IPS DF 6.9 (cell line): ENCODE data around the gene AGR2.

Source experiments
- DNase-seq: peaks from one replicate; pipeline ENCODE4 v3.0.0-alpha.2; 2013; ENCODE audit warnings: low read depth, low spot score
- H3K27ac ChIP-seq: one replicate; pipeline ENCODE4 v1.5.1; 2013; ENCODE audit warnings: low read length, control low read depth
- H3K27me3 ChIP-seq: 2 replicates; pipeline ENCODE4 v1.6.1; 2013; ENCODE audit warnings: mild to moderate bottlenecking, low read length; ENCODE audit not compliant: control insufficient read depth, insufficient read depth
- H3K36me3 ChIP-seq: 2 replicates; pipeline ENCODE4 v1.6.1; 2013; ENCODE audit warnings: low read length; ENCODE audit not compliant: control insufficient read depth, insufficient read depth
- H3K4me1 ChIP-seq: 2 replicates; pipeline ENCODE4 v1.6.1; 2013; ENCODE audit warnings: low read length; ENCODE audit not compliant: control insufficient read depth, insufficient read depth
- H3K4me3 ChIP-seq: 2 replicates; pipeline ENCODE4 v1.5.1; 2013; ENCODE audit warnings: mild to moderate bottlenecking, low read length
- H3K9me3 ChIP-seq: 2 replicates; pipeline ENCODE4 v1.6.1; 2013; ENCODE audit warnings: low read length, inconsistent platforms; ENCODE audit not compliant: control insufficient read depth, insufficient read depth
- WGBS: extraction: QIAGEN DNeasy Blood & Tissue Kit; methylation state at CpG from one replicate; pipeline ENCODE4 v1.1.7; 2013; ENCODE audit warnings: mixed read lengths, missing lambda C conversion rate; ENCODE audit not compliant: insufficient read length, insufficient coverage; 5-methylcytosine and 5-hydroxymethylcytosine counted together

The AGR2 gene

GRCh38 chr7:16794986-16795385, 9.8 kb downstream of the AGR2 start:
- no peaks in the 10 kb centered on the region for H3K9me3 ChIP-seq
- no peaks in the 10 kb centered on the region for H3K36me3 ChIP-seq
- DNase-seq: no peak
- no peak overlapping the region for H3K27ac ChIP-seq
- H3K4me1 ChIP-seq: no peaks in the 10 kb centered on the region
- H3K4me3 ChIP-seq: no peak overlapping the region
- H3K27me3 ChIP-seq: no peaks in the 10 kb centered on the region
- no CpG with 5 or more reads among the region's 3 CpGs for WGBS

- Histone ChIP-seq H3K9me3 (no peaks in the 10 kb centered on the region), H3K4me1 (no peaks in the 10 kb centered on the region), H3K4me3 (no peak overlapping the region), H3K27ac (no peak overlapping the region), H3K27me3 (no peaks in the 10 kb centered on the region), H3K36me3 (no peaks in the 10 kb centered on the region)
- no peak for DNase-seq
- WGBS: no CpG with 5 or more reads among the region's 5 CpGs
Measured at GRCh38 chr7:16791905-16792698, 12.7 kb downstream of the AGR2 start.

GRCh38 chr7:16791071-16791470, 13.7 kb downstream of the AGR2 start:
- Histone ChIP-seq H3K4me1 (no peaks in the 10 kb centered on the region), H3K36me3 (no peaks in the 10 kb centered on the region), H3K27ac (no peak overlapping the region), H3K27me3 (no peaks in the 10 kb centered on the region), H3K9me3 (no peaks in the 10 kb centered on the region), H3K4me3 (no peak overlapping the region)
- no peak for DNase-seq
- no CpG with 5 or more reads among the region's 1 CpG for WGBS

- no peaks in the 10 kb centered on the region for H3K27me3 ChIP-seq
- no CpG with 5 or more reads among the region's 1 CpG for WGBS
Measured at GRCh38 chr7:16787127-16787526, 17.7 kb downstream of the AGR2 start.

GRCh38 chr7:16786257-16786656, 18.5 kb downstream of the AGR2 start:
- no peak for DNase-seq
- Histone ChIP-seq H3K27ac (no peak overlapping the region), H3K9me3 (no peaks in the 10 kb centered on the region), H3K36me3 (no peaks in the 10 kb centered on the region), H3K4me1 (no peaks in the 10 kb centered on the region), H3K27me3 (no peaks in the 10 kb centered on the region), H3K4me3 (no peak overlapping the region)
- WGBS: no CpG with 5 or more reads among the region's 4 CpGs

More at GRCh38 chr7:16787127-16787526, 17.7 kb downstream of the AGR2 start:
- no peaks in the 10 kb centered on the region for H3K36me3 ChIP-seq
- H3K9me3 ChIP-seq: no peaks in the 10 kb centered on the region
- no peak for DNase-seq
- no peaks in the 10 kb centered on the region for H3K4me1 ChIP-seq
- no peak overlapping the region for H3K27ac ChIP-seq
- no peak overlapping the region for H3K4me3 ChIP-seq

GRCh38 chr7:16785846-16786245, 19.0 kb downstream of the AGR2 start:
- DNase-seq: no peak
- no CpG with 5 or more reads among the region's 2 CpGs for WGBS
- Histone ChIP-seq H3K36me3 (no peaks in the 10 kb centered on the region), H3K27ac (no peak overlapping the region), H3K9me3 (no peaks in the 10 kb centered on the region), H3K27me3 (no peaks in the 10 kb centered on the region), H3K4me1 (no peaks in the 10 kb centered on the region), H3K4me3 (no peak overlapping the region)

- H3K4me3 ChIP-seq: no peak overlapping the region
- H3K9me3 ChIP-seq: no peaks in the 10 kb centered on the region
- no CpG with 5 or more reads among the region's 1 CpG for WGBS
- H3K4me1 ChIP-seq: no peaks in the 10 kb centered on the region
- no peak overlapping the region for H3K27ac ChIP-seq
- no peaks in the 10 kb centered on the region for H3K36me3 ChIP-seq
- no peaks in the 10 kb centered on the region for H3K27me3 ChIP-seq
- DNase-seq: no peak
Measured at GRCh38 chr7:16785321-16785720, 19.5 kb downstream of the AGR2 start.

- WGBS: no CpG with 5 or more reads among the region's 1 CpG
- no peaks in the 10 kb centered on the region for H3K9me3 ChIP-seq
- H3K27me3 ChIP-seq: no peaks in the 10 kb centered on the region
- H3K27ac ChIP-seq: no peak overlapping the region
- H3K4me1 ChIP-seq: peaks cover 4% of the 10 kb centered on the region; the same call in 1 of the 2 replicates
- no peak for DNase-seq
- no peaks in the 10 kb centered on the region for H3K36me3 ChIP-seq
- H3K4me3 ChIP-seq: no peak overlapping the region
Measured at GRCh38 chr7:16780596-16780995, 24.2 kb downstream of the AGR2 start.

- H3K9me3 ChIP-seq: no peaks in the 10 kb centered on the region
- H3K36me3 ChIP-seq: no peaks in the 10 kb centered on the region
- H3K27me3 ChIP-seq: no peaks in the 10 kb centered on the region
- H3K4me1 ChIP-seq: peaks cover 4% of the 10 kb centered on the region; the same call in 1 of the 2 replicates
- no CpG with 5 or more reads among the region's 1 CpG for WGBS
- no peak overlapping the region for H3K27ac ChIP-seq
- H3K4me3 ChIP-seq: no peak overlapping the region
- DNase-seq: no peak
Measured at GRCh38 chr7:16779051-16779450, 25.7 kb downstream of the AGR2 start.

- Histone ChIP-seq H3K4me3 (no peak overlapping the region), H3K9me3 (no peaks in the 10 kb centered on the region), H3K27ac (no peak overlapping the region), H3K27me3 (no peaks in the 10 kb centered on the region), H3K4me1 (peaks cover 4% of the 10 kb centered on the region; the same call in 1 of the 2 replicates), H3K36me3 (no peaks in the 10 kb centered on the region)
- WGBS: no CpG with 5 or more reads among the region's 3 CpGs
- DNase-seq: no peak
Measured at GRCh38 chr7:16778476-16778875, 26.3 kb downstream of the AGR2 start.

GRCh38 chr7:16776053-16776452, 28.7 kb downstream of the AGR2 start:
- Histone ChIP-seq H3K27ac (no peak overlapping the region), H3K9me3 (no peaks in the 10 kb centered on the region), H3K27me3 (no peaks in the 10 kb centered on the region), H3K36me3 (no peaks in the 10 kb centered on the region), H3K4me1 (peaks cover 4% of the 10 kb centered on the region; the same call in 1 of the 2 replicates), H3K4me3 (no peak overlapping the region)
- DNase-seq: no peak
- WGBS: no CpG with 5 or more reads among the region's 7 CpGs
